IMR-90 (cell line): ENCODE measurements around the gene ANO9.

Experiments used
- BHLHE40 ChIP-seq: fragments of 150-350 bp; IDR thresholded peaks from 2 replicates; pipeline ENCODE4 v1.6.1; 2016; ENCODE audit warnings: mild to moderate bottlenecking, low read depth, low read length
- CEBPB ChIP-seq: IDR thresholded peaks from 2 replicates; pipeline ENCODE4 v1.6.1; 2012; ENCODE audit warnings: low read depth, low read length, improper control_type of control experiment
- CHD1 ChIP-seq: IDR thresholded peaks from 2 replicates; pipeline ENCODE4 v1.6.1; 2012; ENCODE audit warnings: low read depth, low read length, improper control_type of control experiment
- CTCF ChIP-seq: conservative IDR thresholded peaks from 2 replicates; pipeline ENCODE4 v1.5.1; 2012; ENCODE audit warnings: mild to moderate bottlenecking, low read depth, low read length, improper control_type of control experiment
- FOS ChIP-seq: fragments of 150-350 bp; IDR thresholded peaks from 2 replicates; pipeline ENCODE4 v1.6.1; 2016; ENCODE audit warnings: low read depth, low read length
- MAFK ChIP-seq: IDR thresholded peaks from 2 replicates; pipeline ENCODE4 v1.6.1; 2012; ENCODE audit warnings: low read depth, low read length, improper control_type of control experiment
- MXI1 ChIP-seq: IDR thresholded peaks from 2 replicates; pipeline ENCODE4 v1.6.1; 2012; ENCODE audit warnings: low read depth, mild to moderate bottlenecking, low read length, moderate library complexity, borderline replicate concordance
- POLR2A ChIP-seq: IDR thresholded peaks from 2 replicates; pipeline ENCODE4 v1.6.1; 2012; ENCODE audit warnings: mild to moderate bottlenecking, low read depth, low read length
- RAD21 ChIP-seq: IDR thresholded peaks from 2 replicates; pipeline ENCODE4 v1.6.1; 2012; ENCODE audit warnings: low read length, improper control_type of control experiment
- RCOR1 ChIP-seq: IDR thresholded peaks from 2 replicates; pipeline ENCODE4 v1.6.1; 2012; ENCODE audit warnings: mild to moderate bottlenecking, low read length, improper control_type of control experiment; ENCODE audit not compliant: insufficient replicate concordance
- RFX5 ChIP-seq: IDR thresholded peaks from 2 replicates; pipeline ENCODE4 v1.8.0; 2012; ENCODE audit warnings: low read depth, mild to moderate bottlenecking, low read length, moderate library complexity
- SMC3 ChIP-seq: fragments of 150-350 bp; IDR thresholded peaks from 2 replicates; pipeline ENCODE4 v1.6.1; 2016; ENCODE audit warnings: low read depth, mild to moderate bottlenecking, antibody characterized with exemption, low read length, moderate library complexity
- USF2 ChIP-seq: fragments of 150-350 bp; IDR thresholded peaks from 2 replicates; pipeline ENCODE4 v1.6.1; 2017; ENCODE audit warnings: mild to moderate bottlenecking, antibody characterized with exemption, low read length, low read depth

GRCh38 chr11:450809-451451 lies 9.1 kb upstream of the ANO9 start:
- TF ChIP-seq CTCF (peak; percentile 35), RCOR1 (no peak), CEBPB (no peak), POLR2A (no peak), BHLHE40 (peak; percentile 54), RAD21 (peak; percentile 47), SMC3 (peak; percentile 23; the same call in 1 of the 2 replicates), RFX5 (no peak), USF2 (peak; percentile 72; the same call in 1 of the 2 replicates), MAFK (no peak), FOS (no peak), CHD1 (no peak), MXI1 (peak; percentile 97)
